Body of pancreas (tissue), 4 donors: Measurements from ENCODE around the gene KLRK1.

Experiments
- CTCF ChIP-seq, 7 experiments: fragments of 450-650 bp in 4 of 7; fragments of 200-600 bp in 3 of 7; sonication (generic) in 3 of 7; IDR thresholded peaks; one replicate each; pipeline ENCODE4 v1.5.1; 2016 to 2019; ENCODE audit warnings: antibody characterized with exemption in 7 of 7
- POLR2A ChIP-seq, 3 donors: fragments of 450-650 bp; IDR thresholded peaks; one replicate each; pipeline ENCODE4 v1.6.1; 2016; ENCODE audit warnings: antibody characterized with exemption in 3 of 3, mild to moderate bottlenecking in 2 of 3

GRCh38 chr12:10385166-10385613 is 4.7 kb downstream of the KLRK1 start:
- TF ChIP-seq CTCF (IDR thresholded peaks at IDR 0.05) (no peak), POLR2A (IDR thresholded peaks at IDR 0.05) (no peak)
